ENCODE measurements around the gene TFRC.
"Not testable (repeated sequence)": the region's sequence is repeated elsewhere in the genome, so short reads cannot be mapped to it uniquely, and the experiment has no call there.

TFRC gene

GRCh38 chr3:196048922-196049598 is 32.8 kb downstream of the TFRC start:
- H3K27me3 ChIP-seq (ENCODE audit: control insufficient read depth in 1 of 2, insufficient read depth in 2 of 2, low read length in 2 of 2) = no peaks in the 10 kb centered on the region
- H3K27ac ChIP-seq (ENCODE audit: low read length) = no peak overlapping the region
- no peaks in the 10 kb centered on the region for H3K9me3 ChIP-seq (ENCODE audit: control insufficient read depth in 2 of 2, low read length in 2 of 2)
- H3K9ac ChIP-seq (ENCODE audit: low read length in 2 of 2) = no peak overlapping the region
- H3K4me1 ChIP-seq (ENCODE audit: control insufficient read depth, insufficient read depth, low read length) = no peaks in the 10 kb centered on the region
- no peak overlapping the region for H3K4me3 ChIP-seq (ENCODE audit: low read length in 2 of 2)
- H3K36me3 ChIP-seq (ENCODE audit: control insufficient read depth in 2 of 2, insufficient read depth in 2 of 2, low read length in 2 of 2) = peaks cover 17 to 36% of the 10 kb centered on the region in 2 donors

DNA sequence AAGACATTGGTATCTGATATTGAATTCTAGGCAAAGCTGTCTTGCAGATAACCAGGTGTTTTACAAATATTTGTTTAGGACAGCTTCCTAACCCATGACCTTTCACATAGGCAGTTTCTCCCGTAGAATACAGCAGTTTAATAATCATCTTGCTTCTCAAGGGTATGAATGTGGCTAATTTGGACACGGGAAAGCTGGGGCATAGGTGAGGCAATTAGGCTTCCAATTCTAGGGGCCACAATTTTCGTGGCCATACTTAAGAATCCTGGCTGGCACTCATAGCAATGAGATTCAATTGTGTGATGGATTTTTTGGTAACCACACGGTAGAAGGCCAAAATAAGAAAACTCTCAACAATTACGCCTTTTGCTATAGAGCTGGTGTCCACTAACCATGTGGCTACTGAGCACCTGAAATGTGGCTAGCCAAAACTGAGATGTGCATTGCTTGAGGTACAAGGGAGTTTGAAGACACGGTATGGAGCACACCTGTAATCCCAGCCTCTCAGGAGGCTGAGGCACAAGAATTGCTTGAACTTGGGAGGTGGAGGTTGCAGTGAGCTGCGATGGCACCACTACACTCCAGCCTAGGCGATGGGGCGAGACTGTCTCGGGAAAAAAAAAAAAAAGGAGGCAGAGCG is 34.4 kb downstream of the TFRC start:
- no peak overlapping the region for H3K9ac ChIP-seq (ENCODE audit: low read length in 2 of 2)
- H3K27ac ChIP-seq (ENCODE audit: low read length) = no peak overlapping the region
- H3K36me3 ChIP-seq (ENCODE audit: control insufficient read depth in 2 of 2, insufficient read depth in 2 of 2, low read length in 2 of 2) = peaks cover 10 to 30% of the 10 kb centered on the region in 2 donors
- no peaks in the 10 kb centered on the region for H3K4me1 ChIP-seq (ENCODE audit: control insufficient read depth, insufficient read depth, low read length)
- no peaks in the 10 kb centered on the region for H3K9me3 ChIP-seq (ENCODE audit: control insufficient read depth in 2 of 2, low read length in 2 of 2)
- no peaks in the 10 kb centered on the region for H3K27me3 ChIP-seq (ENCODE audit: control insufficient read depth in 1 of 2, insufficient read depth in 2 of 2, low read length in 2 of 2)
- H3K4me3 ChIP-seq (ENCODE audit: low read length in 2 of 2) = no peak overlapping the region

DNA sequence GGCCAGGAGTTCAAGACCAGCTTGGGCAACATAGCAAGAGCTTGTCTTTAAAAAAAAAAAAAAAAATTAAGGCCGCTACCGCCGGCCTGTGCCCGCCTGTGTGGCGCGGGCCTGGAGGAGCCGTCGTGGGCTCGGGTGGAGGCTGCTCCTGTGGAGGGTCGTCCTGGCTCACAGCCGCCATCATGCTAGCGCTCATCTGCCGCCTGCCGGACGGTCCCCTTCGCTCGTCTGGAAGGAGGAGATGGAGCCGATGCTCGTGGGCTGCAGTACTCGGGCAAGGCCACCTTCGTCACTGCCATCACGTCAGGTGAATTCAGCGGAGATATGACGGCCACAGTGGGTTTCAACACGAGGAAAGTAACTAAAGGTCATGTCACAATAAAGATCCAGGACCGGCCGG is 37.4 kb downstream of the TFRC start:
- peaks cover 2 to 9% of the 10 kb centered on the region in 2 donors for H3K36me3 ChIP-seq (ENCODE audit: control insufficient read depth in 2 of 2, insufficient read depth in 2 of 2, low read length in 2 of 2)

DNA sequence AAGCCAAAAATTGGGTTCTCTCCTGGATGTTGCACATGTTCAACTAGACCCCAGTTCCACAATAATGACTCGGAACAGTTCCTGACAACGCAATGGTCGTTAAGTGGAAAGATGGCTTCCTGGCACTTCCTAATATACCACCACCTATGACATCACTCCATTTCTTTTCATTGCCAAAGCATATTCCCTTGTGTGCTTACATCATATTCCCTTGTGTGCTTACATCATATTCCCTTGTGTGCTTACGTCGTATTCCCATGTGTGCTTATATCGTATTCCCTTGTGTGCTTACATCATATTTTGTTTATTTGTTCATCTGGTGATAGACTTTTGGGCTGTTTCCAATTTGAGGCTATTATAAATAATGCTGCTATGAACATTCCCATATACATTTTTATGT is 39.2 kb downstream of the TFRC start:
- Histone ChIP-seq H3K9ac (ENCODE audit: low read length in 2 of 2) (no peak overlapping the region), H3K9me3 (ENCODE audit: control insufficient read depth in 2 of 2, low read length in 2 of 2) (peaks cover 0 to 7% of the 10 kb centered on the region in 2 donors), H3K4me1 (ENCODE audit: control insufficient read depth, insufficient read depth, low read length) (no peaks in the 10 kb centered on the region), H3K4me3 (ENCODE audit: low read length in 2 of 2) (no peak overlapping the region), H3K27ac (ENCODE audit: low read length) (no peak overlapping the region), H3K36me3 (ENCODE audit: control insufficient read depth in 2 of 2, insufficient read depth in 2 of 2, low read length in 2 of 2) (peaks cover 0 to 2% of the 10 kb centered on the region in 2 donors), H3K27me3 (ENCODE audit: control insufficient read depth in 1 of 2, insufficient read depth in 2 of 2, low read length in 2 of 2) (no peaks in the 10 kb centered on the region)

More for the DNA sequence above, 37.4 kb downstream of the TFRC start:
- Histone ChIP-seq H3K27ac (ENCODE audit: low read length) (no peak overlapping the region), H3K27me3 (ENCODE audit: control insufficient read depth in 1 of 2, insufficient read depth in 2 of 2, low read length in 2 of 2) (no peaks in the 10 kb centered on the region), H3K4me1 (ENCODE audit: control insufficient read depth, insufficient read depth, low read length) (no peaks in the 10 kb centered on the region), H3K9ac (ENCODE audit: low read length in 2 of 2) (no peak overlapping the region), H3K9me3 (ENCODE audit: control insufficient read depth in 2 of 2, low read length in 2 of 2) (peaks cover 0 to 7% of the 10 kb centered on the region in 2 donors), H3K4me3 (ENCODE audit: low read length in 2 of 2) (no peak overlapping the region)

- no peak overlapping the region for H3K27ac ChIP-seq (ENCODE audit: low read length)
- H3K4me1 ChIP-seq (ENCODE audit: control insufficient read depth, insufficient read depth, low read length) = no peaks in the 10 kb centered on the region
- H3K9me3 ChIP-seq (ENCODE audit: control insufficient read depth in 2 of 2, low read length in 2 of 2) = peaks cover 0 to 7% of the 10 kb centered on the region in 2 donors
- no peaks in the 10 kb centered on the region for H3K27me3 ChIP-seq (ENCODE audit: control insufficient read depth in 1 of 2, insufficient read depth in 2 of 2, low read length in 2 of 2)
- H3K4me3 ChIP-seq (ENCODE audit: low read length in 2 of 2) = no peak overlapping the region
- no peaks in the 10 kb centered on the region for H3K36me3 ChIP-seq (ENCODE audit: control insufficient read depth in 2 of 2, insufficient read depth in 2 of 2, low read length in 2 of 2)
- H3K9ac ChIP-seq (ENCODE audit: low read length in 2 of 2) = no peak overlapping the region
These were observed 42.5 kb downstream of the TFRC start for GRCh38 chr3:196039359-196039758.

GRCh38 chr3:196026059-196026458 is 55.8 kb downstream of the TFRC start:
- H3K4me3 ChIP-seq (ENCODE audit: low read length in 2 of 2); H3K27ac ChIP-seq (ENCODE audit: low read length); H3K9me3 ChIP-seq (ENCODE audit: control insufficient read depth in 2 of 2, low read length in 2 of 2); H3K9ac ChIP-seq (ENCODE audit: low read length in 2 of 2); H3K27me3 ChIP-seq (ENCODE audit: control insufficient read depth in 1 of 2, insufficient read depth in 2 of 2, low read length in 2 of 2); H3K4me1 ChIP-seq (ENCODE audit: control insufficient read depth, insufficient read depth, low read length); H3K36me3 ChIP-seq (ENCODE audit: control insufficient read depth in 2 of 2, insufficient read depth in 2 of 2, low read length in 2 of 2): not testable (repeated sequence)

- Histone ChIP-seq H3K9ac (ENCODE audit: low read length in 2 of 2) (no peak overlapping the region), H3K4me3 (ENCODE audit: low read length in 2 of 2) (no peak overlapping the region), H3K36me3 (ENCODE audit: control insufficient read depth in 2 of 2, insufficient read depth in 2 of 2, low read length in 2 of 2) (no peaks in the 10 kb centered on the region), H3K27ac (ENCODE audit: low read length) (no peak overlapping the region), H3K27me3 (ENCODE audit: control insufficient read depth in 1 of 2, insufficient read depth in 2 of 2, low read length in 2 of 2) (peaks cover 0 to 2% of the 10 kb centered on the region in 2 donors), H3K4me1 (ENCODE audit: control insufficient read depth, insufficient read depth, low read length) (no peaks in the 10 kb centered on the region), H3K9me3 (ENCODE audit: control insufficient read depth in 2 of 2, low read length in 2 of 2) (no peaks in the 10 kb centered on the region)
These were observed 56.9 kb downstream of the TFRC start for GRCh38 chr3:196024968-196025367.

GRCh38 chr3:196023947-196024346 is 57.9 kb downstream of the TFRC start:
- Histone ChIP-seq H3K36me3 (ENCODE audit: control insufficient read depth in 2 of 2, insufficient read depth in 2 of 2, low read length in 2 of 2) (no peaks in the 10 kb centered on the region), H3K27ac (ENCODE audit: low read length) (no peak overlapping the region), H3K4me1 (ENCODE audit: control insufficient read depth, insufficient read depth, low read length) (no peaks in the 10 kb centered on the region), H3K27me3 (ENCODE audit: control insufficient read depth in 1 of 2, insufficient read depth in 2 of 2, low read length in 2 of 2) (peaks cover 0 to 2% of the 10 kb centered on the region in 2 donors), H3K9me3 (ENCODE audit: control insufficient read depth in 2 of 2, low read length in 2 of 2) (no peaks in the 10 kb centered on the region), H3K9ac (ENCODE audit: low read length in 2 of 2) (no peak overlapping the region), H3K4me3 (ENCODE audit: low read length in 2 of 2) (no peak overlapping the region)

GRCh38 chr3:196022499-196022878 is 59.4 kb downstream of the TFRC start:
- not testable (repeated sequence) for H3K36me3 ChIP-seq (ENCODE audit: control insufficient read depth in 2 of 2, insufficient read depth in 2 of 2, low read length in 2 of 2); H3K9ac ChIP-seq (ENCODE audit: low read length in 2 of 2); H3K9me3 ChIP-seq (ENCODE audit: control insufficient read depth in 2 of 2, low read length in 2 of 2); H3K27me3 ChIP-seq (ENCODE audit: control insufficient read depth in 1 of 2, insufficient read depth in 2 of 2, low read length in 2 of 2); H3K4me3 ChIP-seq (ENCODE audit: low read length in 2 of 2); H3K27ac ChIP-seq (ENCODE audit: low read length); H3K4me1 ChIP-seq (ENCODE audit: control insufficient read depth, insufficient read depth, low read length)

- Histone ChIP-seq H3K27me3 (ENCODE audit: control insufficient read depth in 1 of 2, insufficient read depth in 2 of 2, low read length in 2 of 2) (peaks cover 0 to 2% of the 10 kb centered on the region in 2 donors), H3K9ac (ENCODE audit: low read length in 2 of 2) (no peak overlapping the region), H3K4me1 (ENCODE audit: control insufficient read depth, insufficient read depth, low read length) (no peaks in the 10 kb centered on the region), H3K27ac (ENCODE audit: low read length) (no peak overlapping the region), H3K9me3 (ENCODE audit: control insufficient read depth in 2 of 2, low read length in 2 of 2) (no peaks in the 10 kb centered on the region), H3K4me3 (ENCODE audit: low read length in 2 of 2) (no peak overlapping the region), H3K36me3 (ENCODE audit: control insufficient read depth in 2 of 2, insufficient read depth in 2 of 2, low read length in 2 of 2) (no peaks in the 10 kb centered on the region)
These were observed 61.5 kb downstream of the TFRC start for GRCh38 chr3:196020373-196020772.

DNA sequence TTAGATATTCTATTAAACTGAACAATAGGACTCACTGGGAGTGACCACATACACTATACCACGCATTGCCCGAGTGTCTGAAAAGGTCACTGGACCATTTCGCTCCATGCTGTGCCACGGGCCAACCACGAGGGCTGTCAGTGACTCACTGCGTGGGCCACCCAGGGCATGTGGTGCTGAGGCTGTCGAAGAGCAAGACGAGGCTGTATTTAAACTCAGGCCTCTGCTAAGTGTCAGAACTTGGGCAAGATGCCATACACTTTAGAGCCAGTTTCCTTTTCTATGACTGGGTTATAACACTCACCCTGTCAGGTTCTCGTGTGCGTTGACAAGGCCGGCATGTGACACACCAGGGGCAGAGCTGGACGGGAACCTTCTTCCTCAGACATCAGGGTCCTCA is 62.3 kb downstream of the TFRC start:
- not testable (repeated sequence) for H3K4me1 ChIP-seq (ENCODE audit: control insufficient read depth, insufficient read depth, low read length); H3K36me3 ChIP-seq (ENCODE audit: control insufficient read depth in 2 of 2, insufficient read depth in 2 of 2, low read length in 2 of 2); H3K27ac ChIP-seq (ENCODE audit: low read length); H3K4me3 ChIP-seq (ENCODE audit: low read length in 2 of 2); H3K9me3 ChIP-seq (ENCODE audit: control insufficient read depth in 2 of 2, low read length in 2 of 2); H3K9ac ChIP-seq (ENCODE audit: low read length in 2 of 2); H3K27me3 ChIP-seq (ENCODE audit: control insufficient read depth in 1 of 2, insufficient read depth in 2 of 2, low read length in 2 of 2)
